MM.1S (cell line): ENCODE measurements around the gene CSHL1.
"Not testable (repeated sequence)": the region's sequence is repeated elsewhere in the genome, so short reads cannot be mapped to it uniquely, and the experiment has no call there.

Experiments used
- DNase-seq: peaks from one replicate; pipeline ENCODE4 v3.0.0-alpha.2; 2015
- H2AFZ ChIP-seq: fragments of 300-600 bp; sonication (generic); 2 replicates; pipeline ENCODE4 v1.6.0; 2016; ENCODE audit warnings: antibody characterized with exemption, low read length
- H3F3A ChIP-seq: fragments of 300-600 bp; sonication (generic); 2 replicates; pipeline ENCODE4 v1.6.1; 2016; ENCODE audit warnings: mild to moderate bottlenecking, antibody characterized with exemption, low read length, moderate library complexity, mixed read lengths; ENCODE audit not compliant: insufficient read depth
- H3K27ac ChIP-seq: fragments of 300-600 bp; sonication (generic); 2 replicates; pipeline ENCODE4 v1.5.1; 2016; ENCODE audit warnings: mild to moderate bottlenecking, low read length
- H3K27me3 ChIP-seq: fragments of 300-600 bp; sonication (generic); replicated peaks from 2 replicates; pipeline ENCODE4 v1.6.0; 2016; ENCODE audit warnings: low read length; ENCODE audit not compliant: insufficient read depth
- H3K36me3 ChIP-seq: fragments of 300-600 bp; sonication (generic); replicated peaks from 2 replicates; pipeline ENCODE4 v1.6.1; 2016; ENCODE audit warnings: mild to moderate bottlenecking, low read length, mixed read lengths; ENCODE audit not compliant: insufficient read depth
- H3K4me1 ChIP-seq: fragments of 300-600 bp; sonication (generic); 2 replicates; pipeline ENCODE4 v1.6.1; 2016; ENCODE audit warnings: low read length, mixed read lengths
- H3K4me2 ChIP-seq: fragments of 300-600 bp; sonication (generic); 2 replicates; pipeline ENCODE4 v1.6.0; 2016; ENCODE audit warnings: low read depth, low read length
- H3K4me3 ChIP-seq: fragments of 300-600 bp; sonication (generic); 2 replicates; pipeline ENCODE4 v1.5.1; 2016; ENCODE audit warnings: low read length, mixed read lengths
- H3K79me2 ChIP-seq: fragments of 300-600 bp; sonication (generic); 2 replicates; pipeline ENCODE4 v1.6.1; 2016; ENCODE audit warnings: mixed run types, low read length, mixed read lengths
- H3K9ac ChIP-seq: fragments of 300-600 bp; sonication (generic); 2 replicates; pipeline ENCODE4 v1.6.1; 2016; ENCODE audit warnings: low read length, mixed read lengths
- H3K9me2 ChIP-seq: fragments of 300-600 bp; sonication (generic); replicated peaks from 2 replicates; pipeline ENCODE4 v1.6.1; 2016; ENCODE audit warnings: mild to moderate bottlenecking, low read length, mixed read lengths; ENCODE audit not compliant: insufficient read depth
- H3K9me3 ChIP-seq: fragments of 300-600 bp; sonication (generic); replicated peaks from 2 replicates; pipeline ENCODE4 v1.6.1; 2016; ENCODE audit warnings: mild to moderate bottlenecking, low read length, mixed read lengths; ENCODE audit not compliant: insufficient read depth
- H4K20me1 ChIP-seq: fragments of 300-600 bp; sonication (generic); 2 replicates; pipeline ENCODE4 v1.6.1; 2016; ENCODE audit warnings: mild to moderate bottlenecking, low read length, moderate library complexity, mixed read lengths; ENCODE audit not compliant: insufficient read depth
- EZH2 ChIP-seq: fragments of 300-600 bp; sonication (generic); optimal IDR thresholded peaks from 2 replicates; pipeline ENCODE3; 2017; ENCODE audit warnings: low read depth, mild to moderate bottlenecking, antibody characterized with exemption, low read length, mixed read lengths
- EZH2phosphoT487 ChIP-seq: fragments of 300-600 bp; sonication (generic); IDR thresholded peaks from 2 replicates; pipeline ENCODE4 v1.6.1; 2018; ENCODE audit warnings: antibody characterized with exemption, low read length
- TF ChIP-seq, protein P1 (sequence below): fragments of 300-600 bp; sonication (generic); IDR thresholded peaks from 2 replicates; pipeline ENCODE4 v1.5.1; 2016; ENCODE audit warnings: antibody characterized with exemption, low read length, mixed read lengths

CSHL1 gene

DNA sequence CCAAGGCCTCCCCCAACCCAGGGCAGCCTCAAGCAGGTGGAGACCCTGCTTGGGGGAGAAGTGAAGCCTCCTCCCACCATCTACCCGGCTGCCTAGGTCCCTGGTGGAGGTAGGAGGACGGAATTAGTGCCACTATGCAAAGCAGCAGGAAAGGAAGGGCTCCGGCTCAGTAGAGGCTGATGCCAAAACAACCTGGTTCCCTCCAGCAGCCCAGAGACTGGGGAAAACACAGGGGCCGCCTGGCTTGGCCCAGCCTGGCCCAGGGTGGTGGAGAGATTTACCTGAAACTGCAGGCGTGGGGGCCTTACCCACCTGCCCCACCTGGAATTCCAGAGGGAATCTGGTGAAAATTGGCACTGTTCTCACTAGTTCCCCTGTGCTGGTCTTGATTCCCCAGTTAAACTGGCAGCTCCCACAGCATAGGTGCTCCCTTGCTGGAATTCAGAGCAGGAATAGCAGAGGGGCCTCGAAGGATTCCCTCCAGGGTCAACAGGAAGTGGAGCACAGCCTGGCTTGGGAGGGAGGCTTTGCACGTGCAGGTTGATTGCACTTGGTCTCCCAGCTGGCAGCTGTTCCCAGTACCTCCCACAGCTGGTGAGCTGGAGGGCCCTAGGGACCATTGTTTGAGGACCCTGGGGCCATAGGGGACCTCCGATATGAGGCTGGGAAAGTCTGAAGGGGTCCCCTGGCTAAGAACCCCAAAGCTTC, 16.6 kb upstream of the CSHL1 start:
- H2AFZ ChIP-seq = no peak overlapping the region
- H3K79me2 ChIP-seq = no peaks in the 10 kb centered on the region
- H3K4me3 ChIP-seq = no peak overlapping the region
- no peaks in the 10 kb centered on the region for H4K20me1 ChIP-seq
- H3K4me2 ChIP-seq = no peak overlapping the region
- no peak overlapping the region for H3K9ac ChIP-seq
- peaks cover 4% of the 10 kb centered on the region; the same call in 1 of the 2 replicates for H3K4me1 ChIP-seq
- H3K9me2 ChIP-seq = no peaks in the 10 kb centered on the region
- H3K27ac ChIP-seq = no peak overlapping the region
- no peaks in the 10 kb centered on the region for H3K36me3 ChIP-seq
- DNase-seq = no peak
- H3K27me3 ChIP-seq = no peaks in the 10 kb centered on the region
- TF ChIP-seq, protein P1, sequence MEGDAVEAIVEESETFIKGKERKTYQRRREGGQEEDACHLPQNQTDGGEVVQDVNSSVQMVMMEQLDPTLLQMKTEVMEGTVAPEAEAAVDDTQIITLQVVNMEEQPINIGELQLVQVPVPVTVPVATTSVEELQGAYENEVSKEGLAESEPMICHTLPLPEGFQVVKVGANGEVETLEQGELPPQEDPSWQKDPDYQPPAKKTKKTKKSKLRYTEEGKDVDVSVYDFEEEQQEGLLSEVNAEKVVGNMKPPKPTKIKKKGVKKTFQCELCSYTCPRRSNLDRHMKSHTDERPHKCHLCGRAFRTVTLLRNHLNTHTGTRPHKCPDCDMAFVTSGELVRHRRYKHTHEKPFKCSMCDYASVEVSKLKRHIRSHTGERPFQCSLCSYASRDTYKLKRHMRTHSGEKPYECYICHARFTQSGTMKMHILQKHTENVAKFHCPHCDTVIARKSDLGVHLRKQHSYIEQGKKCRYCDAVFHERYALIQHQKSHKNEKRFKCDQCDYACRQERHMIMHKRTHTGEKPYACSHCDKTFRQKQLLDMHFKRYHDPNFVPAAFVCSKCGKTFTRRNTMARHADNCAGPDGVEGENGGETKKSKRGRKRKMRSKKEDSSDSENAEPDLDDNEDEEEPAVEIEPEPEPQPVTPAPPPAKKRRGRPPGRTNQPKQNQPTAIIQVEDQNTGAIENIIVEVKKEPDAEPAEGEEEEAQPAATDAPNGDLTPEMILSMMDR = no peak
- no peak for TF ChIP-seq EZH2
- no peak for TF ChIP-seq EZH2phosphoT487
- H3K9me3 ChIP-seq = no peaks in the 10 kb centered on the region
- H3F3A ChIP-seq = no peaks in the 10 kb centered on the region

DNA sequence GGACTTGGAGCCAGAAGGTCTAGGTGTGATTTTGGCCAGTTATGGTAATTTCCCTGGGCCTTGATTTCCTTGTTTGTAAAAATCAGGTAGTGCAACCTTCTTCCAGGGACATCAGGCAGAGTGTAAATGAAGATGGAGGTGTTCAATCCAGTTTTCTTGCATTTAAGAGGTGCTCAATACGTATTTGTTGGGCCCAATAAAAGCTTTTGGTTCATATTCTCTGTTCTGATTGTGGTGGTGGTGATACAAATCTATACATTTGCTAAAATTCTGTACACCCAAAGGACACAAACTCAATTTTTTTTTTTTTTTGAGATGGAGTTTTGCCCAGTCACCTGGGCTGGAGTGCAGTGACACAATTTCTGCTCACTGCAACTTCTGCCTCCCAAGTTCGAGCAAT, 15.1 kb upstream of the CSHL1 start:
- H3K79me2 ChIP-seq = no peaks in the 10 kb centered on the region

DNA sequence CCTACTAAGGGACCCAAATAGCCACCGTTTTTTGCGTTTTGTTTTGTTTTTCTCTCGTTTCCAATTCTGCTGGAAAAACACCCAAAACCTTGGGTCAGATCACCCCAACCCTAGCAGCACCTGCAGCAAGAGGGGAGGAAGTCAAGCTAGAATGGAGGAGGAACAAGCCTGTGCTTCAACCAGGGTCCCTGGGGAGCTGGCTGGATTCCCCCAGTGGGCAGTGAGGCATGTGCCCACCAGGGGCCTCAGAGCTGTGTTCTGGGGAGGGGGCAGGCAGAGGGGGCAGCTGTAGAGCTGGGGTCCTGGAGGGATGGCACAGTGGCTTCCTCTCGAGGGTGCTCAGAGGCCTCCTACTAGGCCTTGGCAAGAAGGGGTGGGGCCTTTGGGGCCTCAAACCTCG, 14.6 kb upstream of the CSHL1 start:
- no peak overlapping the region for H3K4me2 ChIP-seq
- no peak overlapping the region for H2AFZ ChIP-seq
- no peaks in the 10 kb centered on the region for H3K4me1 ChIP-seq
- no peaks in the 10 kb centered on the region for H3F3A ChIP-seq
- TF ChIP-seq EZH2 = no peak
- no peak for TF ChIP-seq EZH2phosphoT487
- TF ChIP-seq, protein P1 = no peak
- H3K27me3 ChIP-seq = no peaks in the 10 kb centered on the region
- H3K27ac ChIP-seq = no peak overlapping the region
- H3K4me3 ChIP-seq = no peak overlapping the region
- no peaks in the 10 kb centered on the region for H3K9me3 ChIP-seq
- H3K9ac ChIP-seq = no peak overlapping the region
- H3K36me3 ChIP-seq = no peaks in the 10 kb centered on the region
- no peaks in the 10 kb centered on the region for H3K79me2 ChIP-seq
- no peak for DNase-seq
- H4K20me1 ChIP-seq = no peaks in the 10 kb centered on the region
- H3K9me2 ChIP-seq = no peaks in the 10 kb centered on the region

More for the DNA sequence above, 15.1 kb upstream of the CSHL1 start:
- H3K36me3 ChIP-seq = no peaks in the 10 kb centered on the region
- no peak overlapping the region for H3K4me2 ChIP-seq
- no peaks in the 10 kb centered on the region for H3K27me3 ChIP-seq
- H2AFZ ChIP-seq = no peak overlapping the region
- no peak for DNase-seq
- no peak overlapping the region for H3K9ac ChIP-seq
- TF ChIP-seq, protein P1 = no peak
- TF ChIP-seq EZH2 = no peak
- no peaks in the 10 kb centered on the region for H4K20me1 ChIP-seq
- H3K9me3 ChIP-seq = no peaks in the 10 kb centered on the region
- H3K9me2 ChIP-seq = no peaks in the 10 kb centered on the region
- no peaks in the 10 kb centered on the region for H3K4me1 ChIP-seq
- H3K4me3 ChIP-seq = no peak overlapping the region
- H3F3A ChIP-seq = no peaks in the 10 kb centered on the region
- H3K27ac ChIP-seq = no peak overlapping the region

DNA sequence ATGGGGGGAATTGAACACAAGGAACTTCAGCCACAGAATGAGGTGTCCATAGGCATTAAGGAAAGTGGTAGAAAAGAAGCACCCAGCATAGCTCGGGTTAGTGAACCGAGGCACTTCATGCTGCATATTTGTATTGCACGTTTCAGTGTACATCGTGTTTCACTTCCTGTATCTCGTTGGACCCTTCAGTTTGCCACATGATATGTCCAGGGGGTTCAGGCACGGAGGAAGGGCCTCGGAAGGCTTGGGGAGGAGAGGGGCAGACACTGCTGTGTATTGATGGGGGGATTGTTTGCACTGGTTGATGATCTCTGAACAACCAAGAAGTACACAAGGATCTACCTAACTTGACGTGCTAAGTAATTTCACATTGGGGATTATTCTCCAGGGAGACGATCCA, 11.3 kb upstream of the CSHL1 start:
- not testable (repeated sequence) for H3F3A ChIP-seq, H3K9me2 ChIP-seq, H3K79me2 ChIP-seq, H3K27me3 ChIP-seq, H4K20me1 ChIP-seq, H3K4me3 ChIP-seq, H2AFZ ChIP-seq, H3K9me3 ChIP-seq, H3K4me2 ChIP-seq, DNase-seq, H3K36me3 ChIP-seq, H3K27ac ChIP-seq, H3K9ac ChIP-seq, H3K4me1 ChIP-seq

DNA sequence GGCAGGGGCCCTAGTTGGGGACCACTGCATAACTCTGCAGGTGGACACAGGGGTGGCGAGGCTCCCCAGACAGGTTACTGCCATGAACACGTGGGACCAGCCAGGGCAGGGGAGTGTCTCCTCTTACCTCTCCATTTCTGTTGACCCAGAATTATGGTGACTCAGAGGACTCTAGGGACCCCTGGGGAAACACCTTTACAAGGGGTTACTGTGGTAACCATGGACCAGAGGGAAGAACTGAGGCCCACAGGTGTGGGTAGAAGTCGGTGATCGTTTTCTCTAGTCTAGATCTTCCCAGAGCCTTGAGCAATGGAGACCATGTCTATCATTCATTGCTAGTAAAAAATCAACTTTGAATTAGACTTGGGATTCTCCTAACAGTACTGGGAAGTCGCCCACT, 9.7 kb upstream of the CSHL1 start:
- H3K9ac ChIP-seq, H3K4me1 ChIP-seq, H3K4me3 ChIP-seq, H3K27me3 ChIP-seq, H3F3A ChIP-seq, H4K20me1 ChIP-seq, H3K4me2 ChIP-seq, H3K36me3 ChIP-seq, H3K79me2 ChIP-seq, H3K9me2 ChIP-seq, H3K27ac ChIP-seq, H3K9me3 ChIP-seq, DNase-seq, H2AFZ ChIP-seq: not testable (repeated sequence)

DNA sequence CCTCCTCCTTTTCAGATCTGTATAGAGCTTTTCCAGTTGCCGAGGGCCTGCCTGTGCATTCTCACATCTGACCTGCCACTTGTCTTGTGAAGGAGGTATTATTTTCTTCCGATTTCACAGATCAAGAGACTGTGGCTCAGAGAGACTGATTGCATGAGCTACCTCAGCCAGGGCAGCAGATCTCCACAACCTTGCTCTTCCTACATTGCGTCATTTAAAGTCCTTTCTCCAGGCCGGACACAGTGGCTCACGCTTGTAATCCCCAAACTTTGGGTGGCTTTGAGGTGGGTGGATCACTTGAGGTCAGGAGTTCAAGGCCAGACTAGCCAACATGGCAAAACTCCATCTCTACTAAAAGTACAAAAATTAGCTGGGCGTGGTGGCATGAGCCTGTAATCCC, 9.0 kb upstream of the CSHL1 start:
- not testable (repeated sequence) for H3K27ac ChIP-seq, H3K4me1 ChIP-seq, H3K9me2 ChIP-seq, H3K9me3 ChIP-seq, H3F3A ChIP-seq, H3K4me2 ChIP-seq, H3K9ac ChIP-seq, H3K36me3 ChIP-seq, H3K27me3 ChIP-seq, H2AFZ ChIP-seq, H3K4me3 ChIP-seq, H4K20me1 ChIP-seq, DNase-seq, H3K79me2 ChIP-seq
